ENCODE results near the gene BIVM.

DNA sequence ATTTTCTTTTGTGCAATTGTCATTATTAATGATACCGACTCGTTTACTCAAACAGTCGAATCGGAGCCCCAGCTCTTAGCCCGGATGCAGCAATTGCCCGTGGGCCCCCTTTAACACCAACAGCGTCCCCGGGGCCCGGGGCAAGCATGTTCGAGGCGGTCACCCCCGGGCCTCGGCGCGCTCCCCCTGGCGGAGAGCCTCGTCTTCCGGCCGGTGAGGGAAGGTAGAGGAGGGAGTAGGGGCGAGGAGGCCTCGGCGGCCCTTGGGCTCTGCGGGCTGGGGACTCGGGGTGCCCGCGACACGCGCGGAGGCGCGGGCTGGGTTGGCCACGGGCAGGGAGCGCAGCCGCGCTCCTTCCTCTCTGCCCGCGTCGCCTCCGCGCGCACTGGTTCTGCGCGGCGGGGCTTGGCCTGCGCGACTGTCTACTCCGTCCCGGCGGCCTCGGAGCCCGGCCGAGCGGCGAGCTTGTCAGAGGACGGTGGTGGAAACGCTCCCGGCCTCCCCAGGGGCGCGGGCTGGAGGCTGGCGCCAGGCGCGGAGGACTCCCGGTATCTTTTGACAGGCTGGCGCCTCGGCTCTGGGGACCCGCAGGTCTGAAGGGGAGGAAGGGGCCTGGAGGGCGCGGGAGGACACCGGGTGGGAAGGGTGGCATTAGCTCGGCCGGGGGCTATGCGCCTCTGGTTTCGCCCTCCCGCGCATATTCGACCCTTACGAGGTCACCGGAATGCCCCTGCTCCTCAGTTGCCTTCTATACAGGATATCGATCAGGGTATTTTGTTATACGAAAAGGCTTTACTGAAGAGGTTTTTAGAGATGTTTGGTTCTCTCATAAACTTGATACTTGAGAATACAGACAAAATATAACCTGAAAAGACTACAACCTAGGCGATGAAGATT is 1.5 kb downstream of the BIVM start:
- TF ChIP-seq TAF1 (IDR thresholded peaks at IDR 0.05; ENCODE audit: low read depth) (no peak; the same call in 1 of the 2 replicates), RAD21 (IDR thresholded peaks at IDR 0.05; ENCODE audit: low read depth) (no peak)
- TF ChIP-seq, protein P1, sequence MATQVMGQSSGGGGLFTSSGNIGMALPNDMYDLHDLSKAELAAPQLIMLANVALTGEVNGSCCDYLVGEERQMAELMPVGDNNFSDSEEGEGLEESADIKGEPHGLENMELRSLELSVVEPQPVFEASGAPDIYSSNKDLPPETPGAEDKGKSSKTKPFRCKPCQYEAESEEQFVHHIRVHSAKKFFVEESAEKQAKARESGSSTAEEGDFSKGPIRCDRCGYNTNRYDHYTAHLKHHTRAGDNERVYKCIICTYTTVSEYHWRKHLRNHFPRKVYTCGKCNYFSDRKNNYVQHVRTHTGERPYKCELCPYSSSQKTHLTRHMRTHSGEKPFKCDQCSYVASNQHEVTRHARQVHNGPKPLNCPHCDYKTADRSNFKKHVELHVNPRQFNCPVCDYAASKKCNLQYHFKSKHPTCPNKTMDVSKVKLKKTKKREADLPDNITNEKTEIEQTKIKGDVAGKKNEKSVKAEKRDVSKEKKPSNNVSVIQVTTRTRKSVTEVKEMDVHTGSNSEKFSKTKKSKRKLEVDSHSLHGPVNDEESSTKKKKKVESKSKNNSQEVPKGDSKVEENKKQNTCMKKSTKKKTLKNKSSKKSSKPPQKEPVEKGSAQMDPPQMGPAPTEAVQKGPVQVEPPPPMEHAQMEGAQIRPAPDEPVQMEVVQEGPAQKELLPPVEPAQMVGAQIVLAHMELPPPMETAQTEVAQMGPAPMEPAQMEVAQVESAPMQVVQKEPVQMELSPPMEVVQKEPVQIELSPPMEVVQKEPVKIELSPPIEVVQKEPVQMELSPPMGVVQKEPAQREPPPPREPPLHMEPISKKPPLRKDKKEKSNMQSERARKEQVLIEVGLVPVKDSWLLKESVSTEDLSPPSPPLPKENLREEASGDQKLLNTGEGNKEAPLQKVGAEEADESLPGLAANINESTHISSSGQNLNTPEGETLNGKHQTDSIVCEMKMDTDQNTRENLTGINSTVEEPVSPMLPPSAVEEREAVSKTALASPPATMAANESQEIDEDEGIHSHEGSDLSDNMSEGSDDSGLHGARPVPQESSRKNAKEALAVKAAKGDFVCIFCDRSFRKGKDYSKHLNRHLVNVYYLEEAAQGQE (IDR thresholded peaks at IDR 0.05; ENCODE audit: low read depth): no peak
